ENCODE measurements around the gene REM1.
A peak's percentile ranks its signal among the peaks of the same experiment; 100 is the strongest.
"Not testable (repeated sequence)": the region's sequence is repeated elsewhere in the genome, so short reads cannot be mapped to it uniquely, and the experiment has no call there.

Gene REM1

DNA sequence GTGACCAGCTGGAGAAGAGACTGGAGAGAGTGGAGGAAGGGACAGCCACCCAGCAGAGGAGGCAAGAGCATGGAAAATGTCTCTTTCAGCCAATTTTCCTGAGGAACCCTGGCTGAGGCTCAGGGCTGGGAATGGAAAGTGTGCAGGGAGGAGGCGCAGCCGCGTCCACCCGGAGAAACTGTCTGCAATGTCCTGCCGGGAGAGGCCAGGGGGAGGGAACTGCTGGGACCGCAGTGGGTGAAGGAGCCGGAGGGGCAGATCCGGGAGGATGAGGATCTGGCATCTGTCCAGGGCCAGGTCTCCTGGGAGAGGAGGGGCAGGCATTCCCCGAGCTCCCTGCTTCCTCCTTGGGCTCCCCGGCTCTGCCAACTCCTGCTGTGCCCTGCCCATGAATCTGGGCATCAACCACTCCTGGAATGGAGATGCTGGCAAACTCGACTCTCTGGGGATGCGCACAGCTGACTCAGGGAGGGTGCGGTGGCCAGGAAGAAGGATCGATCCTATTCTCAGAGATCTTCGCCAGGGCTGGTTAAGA is 21.7 kb downstream of the REM1 start:
- ChIA-PET CTCF (interaction anchor here (1.2 kb wide), 1 partner anchor 36 kb away, joined by 3 read pairs; no protein-coding TSS in a partner anchor), POLR2A (no interaction called here)
- DNase-seq (ENCODE audit: extremely low spot score), result no peak
- no peak for TF ChIP-seq ELF4 (IDR thresholded peaks at IDR 0.05)
- TF ChIP-seq CTBP1 (IDR thresholded peaks at IDR 0.05; ENCODE audit: borderline replicate concordance), result no peak
- TF ChIP-seq, protein P1, sequence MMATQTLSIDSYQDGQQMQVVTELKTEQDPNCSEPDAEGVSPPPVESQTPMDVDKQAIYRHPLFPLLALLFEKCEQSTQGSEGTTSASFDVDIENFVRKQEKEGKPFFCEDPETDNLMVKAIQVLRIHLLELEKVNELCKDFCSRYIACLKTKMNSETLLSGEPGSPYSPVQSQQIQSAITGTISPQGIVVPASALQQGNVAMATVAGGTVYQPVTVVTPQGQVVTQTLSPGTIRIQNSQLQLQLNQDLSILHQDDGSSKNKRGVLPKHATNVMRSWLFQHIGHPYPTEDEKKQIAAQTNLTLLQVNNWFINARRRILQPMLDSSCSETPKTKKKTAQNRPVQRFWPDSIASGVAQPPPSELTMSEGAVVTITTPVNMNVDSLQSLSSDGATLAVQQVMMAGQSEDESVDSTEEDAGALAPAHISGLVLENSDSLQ (IDR thresholded peaks at IDR 0.05), result no peak
- no peak for TF ChIP-seq SP1 (IDR thresholded peaks at IDR 0.05)
- no peak for TF ChIP-seq BHLHE40 (IDR thresholded peaks at IDR 0.05; ENCODE audit: borderline replicate concordance)
- TF ChIP-seq FOXK2 (IDR thresholded peaks at IDR 0.05), result no peak
- no peak for TF ChIP-seq FOXA1 (IDR thresholded peaks at IDR 0.05)
- TF ChIP-seq ZNF384 (IDR thresholded peaks at IDR 0.05), result no peak
- no peak for TF ChIP-seq TARDBP (IDR thresholded peaks at IDR 0.05)
- TF ChIP-seq HDGF (IDR thresholded peaks at IDR 0.05; ENCODE audit: borderline replicate concordance), result no peak
- no peak for TF ChIP-seq LEF1 (IDR thresholded peaks at IDR 0.05; ENCODE audit: borderline replicate concordance)
- TF ChIP-seq SUZ12 (IDR thresholded peaks at IDR 0.05), result no peak
- no peak for TF ChIP-seq NFRKB (IDR thresholded peaks at IDR 0.05)
- no peak for TF ChIP-seq L3MBTL2 (conservative IDR thresholded peaks at IDR 0.05)
- no peak for TF ChIP-seq ARNT (IDR thresholded peaks at IDR 0.05)

DNA sequence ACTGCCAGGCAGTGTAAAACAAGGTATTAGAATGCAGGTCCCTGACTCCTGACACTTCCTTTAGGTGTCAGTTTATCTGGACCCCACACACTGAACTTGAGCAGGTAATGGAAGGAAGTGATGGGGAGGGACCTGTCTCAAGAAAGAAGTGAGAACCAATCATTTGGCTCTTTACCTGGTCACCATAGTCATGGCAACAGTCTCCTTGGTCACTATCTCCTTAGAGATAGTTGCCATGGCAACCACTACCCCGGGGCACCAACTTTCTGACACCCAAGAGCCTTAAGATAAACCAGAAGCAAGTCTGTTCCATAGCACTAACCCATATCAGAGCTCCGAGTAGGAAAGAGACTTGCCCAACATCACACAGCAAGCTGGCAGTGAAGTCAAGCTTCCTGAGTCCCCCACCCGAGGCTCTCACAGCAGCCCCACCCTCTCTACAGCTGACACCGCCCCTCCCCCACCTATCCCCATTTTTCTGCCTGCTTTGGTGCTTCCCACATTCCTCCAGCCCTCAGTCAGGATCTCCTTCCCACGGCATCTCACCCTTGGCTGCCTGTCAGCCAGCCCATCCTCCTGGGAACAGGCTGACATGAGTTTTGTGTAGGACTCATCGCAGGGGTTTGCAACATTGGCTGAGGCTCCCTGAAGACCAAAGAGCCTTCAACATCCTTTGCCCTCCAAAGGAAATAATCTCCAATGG is 22.9 kb downstream of the REM1 start:
- no peak for DNase-seq (ENCODE audit: extremely low spot score)
- ChIA-PET POLR2A (no interaction called here), CTCF (no interaction called here)

DNA sequence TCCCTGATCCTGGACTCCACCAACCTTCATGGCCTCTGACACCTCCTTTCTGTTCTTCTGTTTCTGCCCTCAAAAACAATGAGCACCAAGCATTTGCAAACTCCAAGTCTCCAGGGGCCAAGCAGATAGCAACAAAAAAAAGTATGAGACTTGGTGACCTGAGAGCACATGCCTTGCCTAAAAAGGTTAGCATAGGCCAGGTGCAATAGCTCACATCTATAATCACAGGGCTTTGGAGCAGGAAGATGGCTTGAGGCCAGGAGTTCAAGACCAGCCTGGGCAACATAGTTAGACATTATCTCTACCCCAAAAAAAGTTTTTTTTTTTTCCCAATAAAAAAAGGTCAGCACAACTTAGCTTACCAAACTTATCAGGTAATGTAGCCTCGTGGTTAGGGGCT is 25.4 kb downstream of the REM1 start:
- ChIA-PET CTCF (interaction anchor here (0.9 kb wide), 1 partner anchor 14 kb away, joined by 4 read pairs; no protein-coding TSS in a partner anchor), POLR2A (interaction anchor here (0.6 kb wide), 1 partner anchor 43 kb away, joined by 3 read pairs; no protein-coding TSS in a partner anchor)

More for the DNA sequence above, 22.9 kb downstream of the REM1 start:
- TF ChIP-seq SUZ12 (IDR thresholded peaks at IDR 0.05) (no peak), NFRKB (IDR thresholded peaks at IDR 0.05) (no peak), L3MBTL2 (conservative IDR thresholded peaks at IDR 0.05) (no peak), HDGF (IDR thresholded peaks at IDR 0.05; ENCODE audit: borderline replicate concordance) (no peak), ZNF384 (IDR thresholded peaks at IDR 0.05) (no peak), BHLHE40 (IDR thresholded peaks at IDR 0.05; ENCODE audit: borderline replicate concordance) (no peak)

DNA sequence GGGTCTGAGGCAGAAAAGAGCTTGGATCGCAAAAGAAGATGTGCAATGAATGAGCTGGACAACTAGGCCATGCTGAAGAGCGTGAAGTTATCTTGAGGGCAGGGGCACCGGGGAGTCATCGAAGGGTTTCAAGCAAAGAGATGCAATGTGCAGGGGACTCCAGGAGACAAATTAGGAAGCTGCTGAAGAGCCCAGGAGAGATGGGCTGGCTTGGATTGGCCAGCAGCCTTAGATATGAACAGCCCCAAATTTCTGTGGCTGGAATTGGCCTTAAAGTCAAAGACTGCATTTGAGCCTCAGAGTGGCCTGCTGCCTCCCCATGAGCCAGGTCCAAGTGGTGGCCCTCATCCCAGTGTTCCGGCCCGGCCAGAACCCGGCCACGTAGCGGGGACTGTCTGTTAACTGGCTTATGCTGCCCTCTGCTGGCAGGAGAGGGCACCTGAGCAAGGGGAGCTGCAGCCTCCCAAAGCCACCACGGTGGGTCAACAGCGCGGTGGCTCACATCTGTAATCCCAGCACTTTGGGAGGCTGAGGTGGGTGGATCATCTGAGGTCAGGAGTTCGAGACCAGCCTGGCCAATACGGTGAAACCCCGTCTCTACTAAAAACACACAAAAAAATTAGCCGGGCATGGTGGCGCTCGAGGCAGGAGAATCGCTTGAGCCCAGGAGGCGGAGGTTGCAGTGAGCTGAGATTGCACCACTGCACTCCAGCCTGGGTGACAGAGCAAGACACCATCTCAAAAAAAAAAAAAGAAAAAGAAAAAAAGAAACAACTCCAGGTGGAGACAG is 28.0 kb downstream of the REM1 start:
- CTCF ChIA-PET, result interaction anchor here (0.6 to 2.8 kb wide), 18 partner anchors 10 to 90 kb away, joined by 3 to 45 read pairs (median 4); partner anchors contain the start of gene DEFB123
- peak; percentile 34 for TF ChIP-seq ZNF384 (IDR thresholded peaks at IDR 0.05)
- DNase-seq (ENCODE audit: extremely low spot score), result peak; percentile 90
- POLR2A ChIA-PET, result not testable (repeated sequence)

More for the DNA sequence above, 25.4 kb downstream of the REM1 start:
- TF ChIP-seq TARDBP (IDR thresholded peaks at IDR 0.05) (no peak), SP1 (IDR thresholded peaks at IDR 0.05) (no peak), SUZ12 (IDR thresholded peaks at IDR 0.05) (no peak), HDGF (IDR thresholded peaks at IDR 0.05; ENCODE audit: borderline replicate concordance) (no peak), FOXM1 (IDR thresholded peaks at IDR 0.05; ENCODE audit: borderline replicate concordance) (no peak)
- TF ChIP-seq, protein P1 (IDR thresholded peaks at IDR 0.05), result no peak
- DNase-seq (ENCODE audit: extremely low spot score), result no peak

DNA sequence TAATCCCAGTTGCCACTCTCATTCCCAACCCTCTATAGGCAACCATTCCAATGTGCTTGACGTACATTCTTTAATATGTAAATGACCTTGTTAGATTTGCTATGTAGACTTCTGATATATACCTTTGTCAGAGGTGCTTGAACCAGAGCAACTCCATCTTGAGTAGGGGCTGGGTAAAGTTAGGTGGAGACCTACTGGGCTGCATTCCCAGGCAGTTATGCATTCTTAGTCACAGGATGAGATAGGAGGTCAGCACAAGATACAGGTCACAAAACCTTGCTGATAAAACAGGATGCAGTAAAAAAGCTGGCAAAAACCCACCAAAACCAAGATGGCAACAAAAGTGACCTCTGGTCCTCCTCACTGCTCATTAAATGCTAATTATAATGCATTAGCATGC is 30.8 kb downstream of the REM1 start:
- no peak for DNase-seq (ENCODE audit: extremely low spot score)
- ChIA-PET POLR2A (no interaction called here), CTCF (no interaction called here)
- TF ChIP-seq FOXK2 (IDR thresholded peaks at IDR 0.05), result no peak
- no peak for TF ChIP-seq HDGF (IDR thresholded peaks at IDR 0.05; ENCODE audit: borderline replicate concordance)
- TF ChIP-seq ELF4 (IDR thresholded peaks at IDR 0.05), result no peak
- no peak for TF ChIP-seq NFRKB (IDR thresholded peaks at IDR 0.05)
- TF ChIP-seq ZNF384 (IDR thresholded peaks at IDR 0.05), result no peak
- TF ChIP-seq FOXM1 (IDR thresholded peaks at IDR 0.05; ENCODE audit: borderline replicate concordance), result no peak
- TF ChIP-seq, protein P1 (IDR thresholded peaks at IDR 0.05), result no peak
- TF ChIP-seq ARNT (IDR thresholded peaks at IDR 0.05), result no peak
- no peak for TF ChIP-seq SUZ12 (IDR thresholded peaks at IDR 0.05)

DNA sequence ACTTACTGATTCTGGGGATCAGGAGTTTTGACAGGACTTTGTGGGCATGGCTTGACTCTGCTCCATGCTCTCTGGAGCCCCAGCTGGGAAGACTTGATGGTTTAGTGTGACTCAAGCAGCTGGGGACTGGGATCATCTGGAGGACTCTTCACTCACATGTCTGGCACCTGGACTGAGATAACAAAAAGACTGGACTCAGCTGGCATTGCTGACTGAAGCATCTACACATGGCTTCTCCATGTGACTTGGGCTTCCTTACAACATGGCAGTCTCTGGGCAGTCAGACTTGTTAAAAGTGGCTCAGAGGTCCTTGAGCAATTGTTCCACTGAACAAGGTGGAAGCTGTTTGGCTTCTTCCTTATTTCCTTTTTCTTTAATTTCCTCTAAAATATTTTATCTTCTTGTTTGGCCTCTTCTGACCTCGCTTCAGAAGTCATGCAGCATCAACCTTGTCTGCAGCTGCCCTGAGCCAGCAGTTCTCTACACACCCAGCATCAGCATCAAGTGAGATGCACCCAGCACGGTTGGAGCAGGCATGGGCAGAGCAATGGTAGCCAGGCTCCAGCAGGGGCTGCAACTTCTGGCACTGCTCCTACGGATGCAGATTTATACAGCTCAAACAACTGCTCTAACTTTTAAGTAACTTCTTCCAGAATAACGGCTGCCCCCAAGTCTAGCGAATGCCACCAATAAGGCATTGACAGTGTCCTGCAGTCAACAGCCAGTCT is 33.6 kb downstream of the REM1 start:
- POLR2A ChIA-PET, result no interaction called here
- DNase-seq (ENCODE audit: extremely low spot score), result no peak
- CTCF ChIA-PET, result no interaction called here
- TF ChIP-seq FOXM1 (IDR thresholded peaks at IDR 0.05; ENCODE audit: borderline replicate concordance) (no peak), L3MBTL2 (conservative IDR thresholded peaks at IDR 0.05) (no peak), CTBP1 (IDR thresholded peaks at IDR 0.05; ENCODE audit: borderline replicate concordance) (no peak), FOXA1 (IDR thresholded peaks at IDR 0.05) (no peak), SP1 (IDR thresholded peaks at IDR 0.05) (no peak), LEF1 (IDR thresholded peaks at IDR 0.05; ENCODE audit: borderline replicate concordance) (no peak), NFRKB (IDR thresholded peaks at IDR 0.05) (no peak)
- TF ChIP-seq, protein P1 (IDR thresholded peaks at IDR 0.05), result no peak

Measured in HEK293T (cell line).